C4-2B (cell line): Measurements from ENCODE around the gene CABP4.

Experiments
- H3K27ac ChIP-seq: fragments of 450-650 bp; 2 replicates; pipeline ENCODE4 v1.5.1; 2017
- CTCF ChIP-seq: fragments of 450-650 bp; conservative IDR thresholded peaks from 2 replicates; pipeline ENCODE4 v1.5.1; 2017; ENCODE audit warnings: mild to moderate bottlenecking
- ZFX ChIP-seq: fragments of 450-650 bp; IDR thresholded peaks from 2 replicates; pipeline ENCODE4 v1.6.1; 2017

The CABP4 gene

DNA sequence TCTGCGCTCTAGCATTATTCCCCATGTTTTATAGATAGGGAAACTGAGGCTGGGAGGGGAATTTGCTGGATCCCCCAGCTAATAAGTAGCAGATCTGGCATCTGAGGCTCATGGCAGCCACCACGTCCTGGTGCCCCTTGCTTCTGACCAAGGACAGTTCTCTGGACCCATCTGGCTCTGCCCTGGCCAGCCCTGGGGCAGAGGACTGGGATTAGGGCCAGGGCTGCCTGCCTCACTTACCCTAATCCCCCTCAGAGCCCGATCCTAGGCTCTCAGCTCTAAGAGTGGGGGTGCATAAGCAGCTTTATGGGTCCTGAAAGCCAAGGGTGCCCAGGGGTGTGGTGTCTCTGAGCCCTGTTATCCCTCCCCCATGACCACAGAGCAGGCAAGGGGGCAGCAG lies at the start of gene CABP4:
CABP4 (plus strand) TSS at position 301 of the 400 bp plus-strand sequence; CDS start at position 371, 70 bp downstream.
- TF ChIP-seq ZFX = no peak
- TF ChIP-seq CTCF = no peak
- no peak within 1 kb of the TSS for H3K27ac ChIP-seq

DNA sequence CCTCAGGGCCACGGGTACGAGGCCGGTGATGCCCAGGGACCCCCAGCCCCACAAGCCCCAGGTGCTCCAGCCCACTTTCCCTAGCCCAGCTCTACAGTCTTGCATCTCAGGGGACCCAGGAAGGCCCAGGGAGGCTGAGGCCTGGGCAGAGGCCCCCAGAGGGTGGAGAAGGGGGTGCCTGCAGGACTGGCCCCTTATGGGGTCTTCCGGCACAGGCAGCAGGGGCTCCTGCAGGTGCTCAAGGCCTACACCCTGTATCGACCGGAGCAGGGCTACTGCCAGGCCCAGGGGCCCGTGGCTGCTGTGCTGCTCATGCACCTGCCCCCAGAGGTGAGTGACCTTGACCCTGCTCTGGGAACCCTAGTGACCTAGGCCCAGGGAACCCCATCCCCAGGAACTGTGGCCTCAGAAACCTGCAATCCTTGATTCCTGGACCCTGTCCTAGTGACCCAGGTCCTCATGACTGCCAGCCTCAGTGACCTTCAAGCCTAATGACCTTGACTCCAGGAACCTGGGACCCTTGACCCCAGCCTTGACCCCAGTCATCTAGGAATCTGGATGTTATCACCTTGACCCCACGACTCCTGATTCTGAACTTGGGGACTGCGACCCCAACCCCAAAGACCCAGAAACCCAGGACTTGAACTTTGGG lies 49.3 kb upstream of the CABP4 start:
- H3K27ac ChIP-seq = no peak overlapping the region
- no peak for TF ChIP-seq ZFX
- TF ChIP-seq CTCF = no peak

- no peak for TF ChIP-seq CTCF
- no peak for TF ChIP-seq ZFX
- H3K27ac ChIP-seq = no peak overlapping the region
Observed at GRCh38 chr11:67406420-67406968, 48.7 kb upstream of the CABP4 start.

DNA sequence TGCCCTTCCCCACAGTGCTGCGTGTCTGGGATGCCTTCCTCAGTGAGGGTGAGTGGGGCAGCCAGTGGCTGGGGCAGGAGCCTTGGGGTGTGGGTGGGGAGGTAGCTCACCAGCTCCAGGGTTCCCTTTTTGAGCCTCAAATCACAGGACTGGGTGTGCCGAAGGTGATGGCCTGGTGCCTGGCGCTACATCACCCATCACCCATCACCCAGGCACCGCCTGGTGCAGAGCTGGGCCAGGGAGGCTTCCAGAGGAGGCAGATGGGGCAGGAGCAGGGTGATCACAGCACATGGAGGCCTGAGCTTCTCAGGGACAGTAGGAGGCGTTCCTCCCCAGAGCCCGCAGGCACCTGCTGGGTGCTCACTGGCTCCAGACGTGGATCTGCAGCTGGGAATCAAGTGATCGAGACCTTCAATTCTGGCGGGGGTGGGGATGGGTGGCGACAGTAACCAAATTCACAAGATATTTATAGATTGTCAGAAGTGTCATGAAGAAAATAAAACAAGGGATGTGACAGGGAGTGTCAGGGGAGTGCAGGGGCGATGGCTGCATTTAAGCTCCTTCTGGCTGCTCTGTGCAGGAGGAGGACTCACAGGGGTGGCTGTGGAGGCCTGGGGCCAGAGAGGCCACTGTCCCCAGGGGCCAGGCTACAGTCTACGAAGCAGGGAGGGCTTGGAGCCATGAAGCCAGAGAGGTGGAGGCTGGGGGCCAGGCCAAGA lies 48.0 kb upstream of the CABP4 start:
- H3K27ac ChIP-seq = no peak overlapping the region
- TF ChIP-seq CTCF (no peak), ZFX (no peak)

DNA sequence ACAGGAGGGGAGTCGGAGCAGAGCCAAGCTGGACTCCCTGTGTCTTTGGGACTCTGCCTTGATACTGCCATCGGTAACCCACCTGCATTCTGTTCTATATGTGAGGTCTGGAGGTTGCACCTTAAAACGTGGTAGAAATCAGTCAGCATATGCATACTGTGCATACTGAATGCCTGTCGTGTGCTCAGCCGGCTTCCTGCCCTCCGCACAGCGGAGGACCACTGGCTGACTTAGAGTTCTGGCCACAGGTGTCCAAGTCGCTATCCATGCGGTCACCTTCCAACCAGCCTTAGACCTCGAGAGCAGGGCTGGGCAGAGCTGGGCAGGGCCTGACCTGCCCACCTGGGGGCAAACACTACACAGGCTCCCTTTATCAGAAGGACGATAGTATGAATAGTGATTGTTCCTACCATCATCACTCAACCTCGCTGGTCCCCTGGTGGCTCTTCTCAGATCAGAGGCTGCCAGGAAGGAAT lies 47.4 kb upstream of the CABP4 start:
- H3K27ac ChIP-seq = no peak overlapping the region
- no peak for TF ChIP-seq ZFX
- TF ChIP-seq CTCF = no peak

DNA sequence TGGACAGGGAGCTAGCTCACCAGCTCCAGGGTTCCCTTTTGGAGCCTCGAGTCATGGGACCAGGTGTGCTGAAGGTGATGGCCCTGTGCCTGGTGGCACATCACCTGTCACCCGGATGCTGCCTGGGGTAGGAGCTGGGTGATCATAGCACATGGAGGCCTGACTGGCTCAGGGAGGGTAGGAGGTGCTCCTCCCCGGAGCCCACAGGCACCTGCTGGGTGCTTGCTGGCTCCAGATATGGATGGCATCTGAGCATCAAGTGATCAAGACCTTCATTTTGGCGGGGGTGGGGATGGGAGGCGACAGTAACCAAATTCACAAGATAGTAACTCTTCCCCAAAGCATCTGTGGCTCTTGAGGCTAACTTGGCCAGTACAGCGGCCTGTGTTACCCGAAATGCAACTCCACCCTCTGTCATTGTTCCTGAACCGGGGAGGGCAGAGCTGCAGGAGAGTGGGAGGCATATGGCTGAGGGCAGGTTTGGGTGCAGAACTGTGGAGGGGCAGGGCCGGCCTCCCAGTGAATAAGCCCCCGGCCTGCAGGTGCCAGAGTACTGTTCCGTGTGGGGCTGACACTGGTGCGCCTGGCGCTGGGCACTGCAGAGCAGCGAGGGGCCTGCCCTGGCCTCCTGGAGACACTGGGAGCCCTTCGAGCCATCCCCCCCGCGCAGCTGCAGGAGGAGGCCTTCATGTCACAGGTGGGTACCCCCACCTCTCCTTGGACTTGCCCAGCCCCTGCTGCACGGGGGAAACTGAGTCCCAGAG lies 46.5 kb upstream of the CABP4 start:
- no peak overlapping the region for H3K27ac ChIP-seq
- TF ChIP-seq CTCF (no peak), ZFX (no peak)
